LNCaP clone FGC (cell line): ENCODE measurements around the gene ADAM33.

Experiments used
- DNase-seq: peaks from one replicate; pipeline ENCODE4 v3.0.0-alpha.2; 2011; ENCODE audit warnings: low read depth
- H3K4me3 ChIP-seq: 2 replicates; pipeline ENCODE4 v1.5.1; 2011; ENCODE audit warnings: mild to moderate bottlenecking, low read depth, low read length, control low read depth
- TF ChIP-seq, protein P1 (sequence below): IDR thresholded peaks from 2 replicates; pipeline ENCODE4 v1.5.1; 2012; ENCODE audit warnings: mild to moderate bottlenecking; ENCODE audit not compliant: control insufficient read depth, insufficient read depth; ENCODE audit errors: extremely low read depth

The ADAM33 gene

DNA sequence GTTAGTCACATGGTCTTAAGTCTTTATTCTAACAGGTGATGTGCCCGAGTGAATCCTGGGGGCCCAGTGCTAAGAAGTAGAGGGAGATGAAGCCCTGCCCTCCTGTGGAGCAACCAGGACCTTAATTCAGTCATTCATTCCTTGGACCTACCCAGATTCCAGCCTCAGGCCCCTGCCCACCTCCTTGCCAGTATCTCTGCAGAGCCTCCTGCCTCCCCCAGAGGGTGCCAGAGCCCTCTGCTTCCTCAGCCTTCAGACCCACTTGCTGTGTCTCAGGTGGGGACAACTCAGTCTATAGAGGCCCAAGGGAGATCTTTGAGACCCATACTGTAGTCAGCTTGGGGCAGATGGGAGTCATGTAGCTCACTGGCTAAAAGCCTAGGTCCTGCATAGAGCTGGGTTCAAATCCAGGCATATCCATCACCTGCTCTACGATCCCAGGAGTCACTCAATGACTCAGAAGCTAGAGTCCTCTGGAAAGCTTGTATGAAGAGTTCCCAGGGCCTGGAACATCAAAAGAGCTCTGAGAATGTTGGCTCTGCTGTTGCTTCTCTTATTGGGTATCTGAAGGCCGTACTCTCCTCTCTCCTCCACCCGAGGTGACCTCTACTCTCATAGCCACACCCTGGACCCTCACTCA is 34.5 kb upstream of the ADAM33 start:
- no peak for DNase-seq
- TF ChIP-seq, protein P1, sequence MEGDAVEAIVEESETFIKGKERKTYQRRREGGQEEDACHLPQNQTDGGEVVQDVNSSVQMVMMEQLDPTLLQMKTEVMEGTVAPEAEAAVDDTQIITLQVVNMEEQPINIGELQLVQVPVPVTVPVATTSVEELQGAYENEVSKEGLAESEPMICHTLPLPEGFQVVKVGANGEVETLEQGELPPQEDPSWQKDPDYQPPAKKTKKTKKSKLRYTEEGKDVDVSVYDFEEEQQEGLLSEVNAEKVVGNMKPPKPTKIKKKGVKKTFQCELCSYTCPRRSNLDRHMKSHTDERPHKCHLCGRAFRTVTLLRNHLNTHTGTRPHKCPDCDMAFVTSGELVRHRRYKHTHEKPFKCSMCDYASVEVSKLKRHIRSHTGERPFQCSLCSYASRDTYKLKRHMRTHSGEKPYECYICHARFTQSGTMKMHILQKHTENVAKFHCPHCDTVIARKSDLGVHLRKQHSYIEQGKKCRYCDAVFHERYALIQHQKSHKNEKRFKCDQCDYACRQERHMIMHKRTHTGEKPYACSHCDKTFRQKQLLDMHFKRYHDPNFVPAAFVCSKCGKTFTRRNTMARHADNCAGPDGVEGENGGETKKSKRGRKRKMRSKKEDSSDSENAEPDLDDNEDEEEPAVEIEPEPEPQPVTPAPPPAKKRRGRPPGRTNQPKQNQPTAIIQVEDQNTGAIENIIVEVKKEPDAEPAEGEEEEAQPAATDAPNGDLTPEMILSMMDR, result peak; percentile 58
- H3K4me3 ChIP-seq, result no peak overlapping the region

DNA sequence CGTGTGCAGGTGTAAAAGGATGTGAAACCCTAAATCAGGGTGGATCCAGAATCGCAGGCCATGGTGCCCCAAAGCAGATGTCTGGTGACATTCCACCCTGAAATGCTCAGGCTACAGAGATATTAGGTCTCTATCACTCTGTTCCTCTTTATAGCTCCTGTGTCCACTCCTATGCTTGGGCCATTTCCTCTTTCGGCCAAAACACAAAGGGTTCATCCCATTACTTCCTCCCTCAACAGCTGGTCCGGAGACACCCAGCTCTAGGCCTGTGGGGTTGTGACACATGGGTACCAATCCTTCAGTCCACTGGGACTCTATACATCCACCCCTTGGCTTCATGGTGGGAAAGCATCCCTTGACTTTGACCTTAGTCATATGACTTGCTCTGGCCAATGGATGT is 32.3 kb upstream of the ADAM33 start:
- DNase-seq, result no peak
- TF ChIP-seq, protein P1, result no peak

DNA sequence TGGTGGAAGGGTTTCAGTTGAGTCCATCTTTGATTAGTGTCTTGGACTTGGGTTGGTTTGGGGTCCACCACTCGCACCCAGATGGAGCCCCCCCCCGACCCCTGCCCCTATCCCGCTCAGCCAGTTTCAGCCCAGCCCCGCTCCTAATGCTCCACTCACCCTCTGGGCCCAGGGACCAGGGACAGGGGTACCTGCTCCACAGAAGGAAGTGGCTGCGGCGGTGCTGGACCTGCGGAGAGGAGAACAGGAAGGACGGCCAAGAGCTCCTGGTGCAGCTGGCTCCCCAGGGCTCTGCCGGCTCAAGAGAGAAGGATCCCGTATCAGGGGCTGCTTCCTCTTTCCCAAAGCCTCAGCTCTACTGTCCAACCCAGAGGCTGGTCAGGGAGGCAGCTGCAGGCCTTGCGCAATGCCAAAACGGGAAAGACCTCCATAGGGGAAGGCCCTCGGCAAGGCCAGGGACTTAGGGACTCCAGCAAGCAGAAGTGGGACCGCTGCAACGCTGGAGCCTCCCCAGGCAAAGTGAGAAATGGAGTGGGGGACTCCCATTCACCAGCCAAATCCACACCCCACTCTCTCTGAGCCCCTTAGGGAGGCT is 30.6 kb upstream of the ADAM33 start, which contains the start of gene SIGLEC1:
Gene SIGLEC1 (minus strand): TSS at position 322 of the 595 bp plus-strand sequence. CDS start 5,472 bp downstream, outside the sequence.
- no peak for DNase-seq
- H3K4me3 ChIP-seq, result no peak within 1 kb of the TSS
- TF ChIP-seq, protein P1, result no peak

More for the DNA sequence above, 32.3 kb upstream of the ADAM33 start:
- H3K4me3 ChIP-seq, result no peak overlapping the region

DNA sequence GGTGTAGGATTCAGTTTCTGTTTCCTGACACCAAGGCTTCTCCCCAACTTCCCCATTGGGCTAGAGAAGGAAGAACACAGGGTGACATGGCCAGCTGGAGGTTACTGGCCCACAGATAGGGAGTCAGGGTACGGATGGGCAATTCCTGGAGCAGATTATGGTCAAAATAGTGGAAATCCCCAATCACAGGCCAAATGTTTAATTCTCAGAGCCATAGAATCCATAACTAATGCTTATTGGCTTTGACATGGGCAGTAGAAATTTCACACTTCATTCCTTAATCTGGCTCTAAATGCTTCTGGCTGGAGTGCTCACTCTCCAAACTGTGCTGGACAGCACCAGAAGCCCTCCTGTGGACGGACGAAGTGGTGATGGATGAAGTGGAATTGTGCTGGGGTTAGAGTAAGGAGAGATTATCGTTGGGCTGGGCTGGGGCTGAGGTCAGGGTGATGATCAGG is 29.7 kb upstream of the ADAM33 start:
- TF ChIP-seq, protein P1, result no peak
- no peak overlapping the region for H3K4me3 ChIP-seq
- no peak for DNase-seq

DNA sequence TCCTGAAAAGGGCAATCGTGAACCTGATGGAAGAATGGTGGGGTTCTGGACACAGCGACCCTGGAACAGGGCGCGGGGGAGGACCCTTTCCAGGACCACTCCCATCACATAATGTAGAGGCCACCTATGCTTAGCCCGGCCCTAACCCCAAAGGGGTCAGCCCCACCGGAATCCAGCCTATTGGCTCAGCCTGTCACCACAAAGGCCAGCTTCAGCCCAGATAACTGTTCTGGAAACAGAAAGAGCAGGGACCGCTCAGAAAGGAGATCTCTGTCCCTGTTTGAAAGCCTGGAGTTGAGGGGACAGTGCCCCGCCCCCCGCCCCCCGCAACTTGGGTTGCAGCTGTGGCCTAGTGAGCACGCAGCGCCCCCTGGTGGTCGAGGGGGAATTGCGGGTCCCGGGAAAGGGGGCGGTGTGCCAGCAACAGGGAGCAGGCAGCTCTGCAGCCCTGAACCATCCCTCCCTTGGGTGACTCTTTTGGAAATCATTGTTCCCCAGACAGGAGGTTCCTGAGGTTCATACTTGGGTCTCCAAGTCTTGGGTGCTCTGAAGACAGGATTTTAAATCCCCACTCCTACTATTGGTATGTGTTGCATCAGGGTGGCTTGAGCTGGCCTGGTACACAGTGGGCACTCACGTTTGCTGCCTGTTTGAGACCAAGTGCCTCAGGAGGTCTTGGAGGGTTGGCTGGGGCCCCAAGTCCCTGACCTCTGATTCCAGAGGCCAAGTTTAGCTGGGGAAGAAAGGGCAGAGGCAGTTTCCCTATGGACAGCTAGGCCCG is 29.1 kb upstream of the ADAM33 start:
- TF ChIP-seq, protein P1, result peak; percentile 95
- DNase-seq, result no peak
- no peak overlapping the region for H3K4me3 ChIP-seq

DNA sequence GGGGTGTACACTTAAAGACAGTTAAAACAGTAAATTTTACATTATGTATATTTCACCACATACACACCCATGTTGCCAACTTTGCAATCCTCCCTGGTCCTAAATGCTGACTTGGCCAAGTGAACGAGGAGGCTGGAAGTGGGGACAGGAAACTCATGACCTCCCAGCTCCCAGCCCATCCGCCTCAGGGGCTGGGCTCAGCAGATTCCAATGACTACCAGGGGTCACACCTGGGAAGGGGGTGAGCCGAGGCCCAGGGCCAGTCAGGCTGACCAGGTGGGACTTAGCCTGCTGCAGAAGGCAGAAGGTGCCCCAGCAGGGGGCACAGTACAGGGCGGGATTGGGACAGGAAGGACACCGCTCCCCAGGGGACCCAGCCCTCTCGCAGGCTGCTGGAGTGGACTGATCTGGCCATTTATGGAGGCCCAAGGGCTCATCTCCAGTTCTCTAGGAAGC is 28.2 kb upstream of the ADAM33 start:
- DNase-seq, result no peak
- no peak overlapping the region for H3K4me3 ChIP-seq
- TF ChIP-seq, protein P1, result no peak
